HFFc6 (cell line): ENCODE results near the gene SUCLG1. TPM values are rescaled to one million over a fixed set of nuclear protein-coding genes. Genes with fewer than 3 reads are reported as not detected.

Source experiments
- DNase-seq: peaks from one replicate; pipeline ENCODE4 v3.0.0-alpha.2; 2018
- H3K27ac Mint-ChIP-seq: 2 replicates; pipeline ENCODE4 v1.8.0; 2020; ENCODE audit warnings: mild to moderate bottlenecking, mixed read lengths
- H3K27me3 Mint-ChIP-seq: 2 replicates; pipeline ENCODE4 v1.8.0; 2021; ENCODE audit warnings: mild to moderate bottlenecking, moderate library complexity, mixed read lengths; ENCODE audit not compliant: insufficient read depth
- H3K36me3 Mint-ChIP-seq: 2 replicates; pipeline ENCODE4 v1.8.0; 2021; ENCODE audit warnings: low read depth, mixed read lengths
- H3K4me1 Mint-ChIP-seq: 2 replicates; pipeline ENCODE4 v1.8.0; 2020; ENCODE audit warnings: low read depth, mixed read lengths
- H3K4me3 Mint-ChIP-seq: 2 replicates; pipeline ENCODE4 v1.8.0; 2020; ENCODE audit warnings: mild to moderate bottlenecking, moderate library complexity, mixed read lengths
- H3K9me3 Mint-ChIP-seq: 2 replicates; pipeline ENCODE4 v1.8.0; 2020; ENCODE audit warnings: mild to moderate bottlenecking, mixed read lengths
- total RNA-seq, 6 experiments: library from RNA; stranded (reverse); fragmentation: NEBNext Ultra II Directional; extraction: Animal tissue kit (Norgen Biotek cat#: 25700); gene quantifications; 2 replicates in 1 of 6; 3 replicates in 5 of 6; pipeline ENCODE4 v1.2.3, GENCODE V29; 2021
- TF ChIP-seq, protein P1 (sequence below): fragments of 200-600 bp; sonication (generic); IDR thresholded peaks from 2 replicates; pipeline ENCODE4 v1.5.0; 2021; ENCODE audit warnings: antibody characterized with exemption, mild to moderate bottlenecking

The SUCLG1 gene
- total RNA-seq, 6 experiments from 2014 or later, result 72.5 to 84.9 (median 79.2) TPM

DNA sequence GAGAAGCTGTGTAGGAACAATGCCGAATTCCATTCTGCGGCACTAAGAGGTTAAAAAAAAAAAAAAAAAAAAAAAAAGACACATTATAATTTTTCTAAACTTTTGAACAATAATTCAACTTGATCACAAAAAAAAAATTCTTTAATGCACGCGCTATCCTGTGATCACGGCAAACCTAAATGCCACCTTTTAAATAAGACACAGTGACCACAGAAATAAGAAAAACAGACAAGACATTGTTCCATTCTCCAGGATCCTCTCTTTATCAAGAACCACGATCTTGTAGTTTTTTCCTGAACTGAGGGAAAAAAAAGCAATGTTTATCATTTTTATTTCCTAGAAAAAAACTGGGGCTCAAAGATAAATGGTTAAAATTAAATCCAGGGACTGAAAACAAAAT lies 9.4 kb downstream of the SUCLG1 start:
- DNase-seq, result no peak
- H3K4me1 Mint-ChIP-seq, result peaks cover 22% of the 10 kb centered on the region
- TF ChIP-seq, protein P1, sequence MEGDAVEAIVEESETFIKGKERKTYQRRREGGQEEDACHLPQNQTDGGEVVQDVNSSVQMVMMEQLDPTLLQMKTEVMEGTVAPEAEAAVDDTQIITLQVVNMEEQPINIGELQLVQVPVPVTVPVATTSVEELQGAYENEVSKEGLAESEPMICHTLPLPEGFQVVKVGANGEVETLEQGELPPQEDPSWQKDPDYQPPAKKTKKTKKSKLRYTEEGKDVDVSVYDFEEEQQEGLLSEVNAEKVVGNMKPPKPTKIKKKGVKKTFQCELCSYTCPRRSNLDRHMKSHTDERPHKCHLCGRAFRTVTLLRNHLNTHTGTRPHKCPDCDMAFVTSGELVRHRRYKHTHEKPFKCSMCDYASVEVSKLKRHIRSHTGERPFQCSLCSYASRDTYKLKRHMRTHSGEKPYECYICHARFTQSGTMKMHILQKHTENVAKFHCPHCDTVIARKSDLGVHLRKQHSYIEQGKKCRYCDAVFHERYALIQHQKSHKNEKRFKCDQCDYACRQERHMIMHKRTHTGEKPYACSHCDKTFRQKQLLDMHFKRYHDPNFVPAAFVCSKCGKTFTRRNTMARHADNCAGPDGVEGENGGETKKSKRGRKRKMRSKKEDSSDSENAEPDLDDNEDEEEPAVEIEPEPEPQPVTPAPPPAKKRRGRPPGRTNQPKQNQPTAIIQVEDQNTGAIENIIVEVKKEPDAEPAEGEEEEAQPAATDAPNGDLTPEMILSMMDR, result no peak
- H3K27ac Mint-ChIP-seq, result no peak overlapping the region
- no peak overlapping the region for H3K4me3 Mint-ChIP-seq
- peaks cover 15% of the 10 kb centered on the region for H3K36me3 Mint-ChIP-seq
- no peaks in the 10 kb centered on the region for H3K9me3 Mint-ChIP-seq
- H3K27me3 Mint-ChIP-seq, result no peaks in the 10 kb centered on the region

DNA sequence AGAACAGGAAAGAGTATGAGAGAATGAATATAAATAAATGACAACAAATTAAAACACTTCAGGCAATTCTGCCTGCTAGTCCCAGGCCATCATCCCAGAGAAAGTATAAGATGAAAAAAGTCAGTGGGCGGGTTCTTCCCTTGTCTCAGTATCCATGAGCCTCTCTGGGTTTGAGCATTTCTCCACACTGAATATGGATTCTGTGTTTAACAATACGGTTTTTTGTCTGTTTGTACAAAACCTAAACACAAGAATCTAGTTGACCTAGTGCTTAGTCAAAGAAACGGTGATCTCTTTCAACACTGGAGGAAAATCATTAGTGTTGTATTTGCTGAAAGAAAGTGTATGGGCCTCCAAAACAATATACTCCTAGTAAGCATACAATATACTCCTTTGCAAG lies 10.0 kb downstream of the SUCLG1 start:
- no peaks in the 10 kb centered on the region for H3K9me3 Mint-ChIP-seq
- no peaks in the 10 kb centered on the region for H3K27me3 Mint-ChIP-seq
- TF ChIP-seq, protein P1, result no peak
- H3K36me3 Mint-ChIP-seq, result peaks cover 15% of the 10 kb centered on the region
- H3K4me3 Mint-ChIP-seq, result no peak overlapping the region
- DNase-seq, result no peak
- peaks cover 22% of the 10 kb centered on the region for H3K4me1 Mint-ChIP-seq
- H3K27ac Mint-ChIP-seq, result no peak overlapping the region

DNA sequence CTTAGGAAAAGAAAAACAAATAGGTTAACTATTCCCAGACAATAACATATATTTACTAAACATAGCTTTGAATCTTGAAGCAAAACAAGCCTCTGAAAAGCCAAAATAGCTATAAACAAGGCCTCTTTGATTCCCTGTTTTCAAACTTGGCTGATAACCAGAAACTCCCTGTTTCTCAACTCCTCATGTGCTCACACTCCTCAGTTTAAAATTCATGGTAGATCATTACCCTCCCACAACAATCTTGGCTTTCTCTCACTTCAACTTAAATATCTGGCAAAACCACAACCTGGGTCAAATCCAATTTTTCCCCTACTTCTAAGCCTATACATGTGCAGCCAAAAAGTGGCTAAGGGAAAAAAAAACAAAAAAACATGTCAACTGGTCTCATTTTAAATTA lies 15.6 kb downstream of the SUCLG1 start:
- H3K9me3 Mint-ChIP-seq, result no peaks in the 10 kb centered on the region

DNA sequence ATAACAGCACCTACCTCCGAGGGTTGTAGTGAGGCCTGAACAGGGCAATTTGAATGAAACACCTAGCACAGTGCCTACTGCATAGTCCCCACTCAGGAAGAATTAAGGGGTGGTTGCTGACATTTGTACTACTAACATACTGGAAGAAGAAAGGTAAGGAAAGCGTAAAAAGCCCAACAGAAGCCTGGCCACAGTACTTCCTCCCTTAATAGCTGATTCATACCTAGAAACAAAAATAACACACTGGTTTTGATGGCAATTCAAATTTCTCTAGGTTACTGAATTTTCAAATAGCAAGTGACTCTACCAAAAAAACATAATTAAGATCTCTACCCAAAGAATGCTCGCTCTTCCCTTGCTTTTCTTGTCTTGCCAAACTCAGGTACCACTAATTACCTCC lies 16.2 kb downstream of the SUCLG1 start:
- DNase-seq, result no peak
- TF ChIP-seq, protein P1, result no peak
- Mint-ChIP-seq H3K4me1 (peaks cover 23% of the 10 kb centered on the region), H3K36me3 (peaks cover 48% of the 10 kb centered on the region), H3K27ac (no peak overlapping the region), H3K4me3 (no peak overlapping the region), H3K27me3 (no peaks in the 10 kb centered on the region), H3K9me3 (no peaks in the 10 kb centered on the region)

More for the DNA sequence above, 15.6 kb downstream of the SUCLG1 start:
- TF ChIP-seq, protein P1, result no peak
- Mint-ChIP-seq H3K27me3 (no peaks in the 10 kb centered on the region), H3K4me1 (peaks cover 23% of the 10 kb centered on the region), H3K36me3 (peaks cover 42% of the 10 kb centered on the region), H3K4me3 (no peak overlapping the region), H3K27ac (no peak overlapping the region)
- no peak for DNase-seq

DNA sequence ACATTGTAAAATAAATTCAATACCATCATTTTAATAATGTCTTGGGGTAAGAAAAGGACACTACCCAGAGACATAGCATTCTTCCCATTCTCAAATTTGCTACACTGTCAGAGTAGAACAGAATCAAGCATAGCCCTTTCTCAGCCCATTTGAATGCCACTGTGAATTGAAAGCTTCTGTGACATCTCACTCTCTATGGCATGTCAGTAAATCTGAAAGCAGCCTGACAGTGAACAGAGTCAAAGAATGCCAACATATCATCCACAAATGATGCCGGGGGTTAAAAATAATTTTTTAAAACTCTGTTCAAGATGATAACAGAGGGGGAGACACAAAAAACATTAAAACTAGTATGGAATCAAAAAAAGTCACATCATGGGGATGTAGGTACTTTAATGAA lies 17.6 kb downstream of the SUCLG1 start:
- no peaks in the 10 kb centered on the region for H3K9me3 Mint-ChIP-seq
- H3K27ac Mint-ChIP-seq, result no peak overlapping the region
- no peak overlapping the region for H3K4me3 Mint-ChIP-seq
- TF ChIP-seq, protein P1, result no peak
- H3K36me3 Mint-ChIP-seq, result peaks cover 51% of the 10 kb centered on the region
- H3K27me3 Mint-ChIP-seq, result no peaks in the 10 kb centered on the region
- no peak for DNase-seq
- peaks cover 23% of the 10 kb centered on the region for H3K4me1 Mint-ChIP-seq

DNA sequence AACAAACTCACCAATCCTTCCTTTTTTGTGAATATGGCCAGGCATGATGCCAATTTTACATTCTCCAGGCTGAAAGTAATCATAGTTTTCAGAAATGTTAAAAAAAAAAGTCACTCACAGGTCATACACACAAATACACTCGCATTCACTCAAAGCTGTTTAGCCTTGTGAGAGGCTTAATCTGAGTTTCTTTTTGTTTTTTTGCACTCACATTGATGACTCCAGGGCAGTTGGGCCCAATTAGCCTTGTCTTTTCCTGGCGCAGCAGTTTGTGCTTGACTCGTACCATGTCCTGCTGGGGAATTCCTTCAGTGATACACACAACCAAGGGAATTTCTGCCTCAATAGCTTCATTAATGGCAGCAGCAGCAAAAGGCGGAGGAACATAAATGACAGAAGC lies 18.0 kb downstream of the SUCLG1 start:
- no peak overlapping the region for H3K27ac Mint-ChIP-seq

More for the DNA sequence above, 18.0 kb downstream of the SUCLG1 start:
- TF ChIP-seq, protein P1, result no peak
- DNase-seq, result no peak
- Mint-ChIP-seq H3K4me1 (peaks cover 23% of the 10 kb centered on the region), H3K27me3 (no peaks in the 10 kb centered on the region), H3K4me3 (no peak overlapping the region), H3K9me3 (no peaks in the 10 kb centered on the region), H3K36me3 (peaks cover 46% of the 10 kb centered on the region)
